ENCODE data around the gene PNPLA6. TPM values are rescaled to one million over a fixed set of nuclear protein-coding genes. Genes with fewer than 3 reads are reported as not detected.

PNPLA6 gene
- total and polyA plus RNA-seq, 4 experiments from 2014 or later: 4.7 to 169 (median 90.8) TPM

- Mint-ChIP-seq H3K9me3 (peaks cover 0 to 2% (median 0%) of the 10 kb centered on the region in 8 donors), H3K36me3 (no peaks in the 10 kb centered on the region), H3K4me3 (no peak overlapping the region), H3K4me1 (peaks cover 0 to 4% (median under 1%) of the 10 kb centered on the region in 4 donors), H3K27me3 (peaks cover 0 to 3% of the 10 kb centered on the region in 2 donors), H3K27ac (no peak overlapping the region)
- Histone ChIP-seq H3K27ac (ENCODE audit: low read depth, low read length) (no peak overlapping the region), H3K27me3 (ENCODE audit: insufficient read depth, low read length) (no peaks in the 10 kb centered on the region), H3K9me3 (ENCODE audit: control insufficient read depth in 1 of 2, low read length in 2 of 2) (no peaks in the 10 kb centered on the region), H3K4me1 (ENCODE audit: insufficient read depth, low read length) (no peaks in the 10 kb centered on the region), H3K36me3 (ENCODE audit: insufficient read depth, low read length) (no peaks in the 10 kb centered on the region), H3K4me3 (ENCODE audit: low read length in 2 of 2) (no peak overlapping the region)
- DNase-seq: no peak
- intact Hi-C loops (cut with micrococcal nuclease): no loop called here
- ChIA-PET POLR2A (ENCODE audit: partially characterized antibody) (no interaction called here), CTCF (ENCODE audit: partially characterized antibody) (no interaction called here)
Measured at GRCh38 chr19:7607874-7608560, 72.5 kb downstream of the PNPLA6 start.

DNA sequence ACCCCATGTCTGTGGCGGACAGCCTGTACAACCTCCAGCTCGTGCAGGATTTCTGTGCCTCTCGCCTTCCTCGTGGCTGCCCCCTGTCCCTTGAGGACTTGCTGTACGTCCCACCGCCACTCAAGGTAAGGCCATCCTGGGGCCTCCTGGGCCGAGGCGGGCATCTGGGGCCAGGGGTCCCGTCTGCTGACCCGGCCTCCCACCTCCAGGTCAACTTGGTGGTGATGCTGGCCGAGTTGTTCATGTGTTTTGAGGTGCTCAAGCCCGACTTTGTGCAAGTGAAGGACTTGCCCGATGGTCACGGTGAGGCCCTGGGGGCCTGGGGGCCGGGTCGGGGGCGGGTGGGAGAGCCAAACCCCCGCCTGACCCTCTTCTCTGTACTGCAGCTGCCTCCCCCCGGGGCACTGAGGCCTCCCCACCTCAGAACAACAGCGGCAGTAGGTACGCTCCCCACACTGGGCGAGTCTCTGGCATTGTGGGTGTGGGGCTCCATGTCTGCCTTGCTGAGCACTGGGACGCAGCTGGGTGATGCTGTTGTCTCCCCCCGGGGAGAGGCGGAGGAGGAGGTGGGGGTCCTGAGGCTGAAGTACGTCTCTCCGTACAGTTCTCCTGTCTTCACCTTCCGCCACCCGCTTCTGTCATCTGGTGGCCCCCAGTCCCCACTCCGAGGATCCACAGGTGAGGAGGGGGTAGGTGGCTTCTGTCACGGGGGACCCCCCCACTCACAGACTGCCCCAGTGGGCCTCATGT, 75.1 kb downstream of the PNPLA6 start:
- H3K9me3 ChIP-seq (ENCODE audit: control insufficient read depth in 1 of 2, low read length in 2 of 2): no peaks in the 10 kb centered on the region
- no peak overlapping the region for H3K4me3 ChIP-seq (ENCODE audit: low read length in 2 of 2)
- H3K4me1 Mint-ChIP-seq: peaks cover 0 to 2% (median 0%) of the 10 kb centered on the region in 4 donors
- CTCF ChIA-PET (ENCODE audit: partially characterized antibody): no interaction called here
- H3K27ac ChIP-seq (ENCODE audit: low read depth, low read length): no peak overlapping the region
- no peaks in the 10 kb centered on the region for H3K27me3 ChIP-seq (ENCODE audit: insufficient read depth, low read length)
- H3K27ac Mint-ChIP-seq: no peak overlapping the region
- intact Hi-C loops (cut with micrococcal nuclease): no loop called here
- no peak overlapping the region for H3K4me3 Mint-ChIP-seq
- no peaks in the 10 kb centered on the region for H3K9me3 Mint-ChIP-seq
- no peaks in the 10 kb centered on the region for H3K36me3 Mint-ChIP-seq
- H3K27me3 Mint-ChIP-seq: no peaks in the 10 kb centered on the region
- no peaks in the 10 kb centered on the region for H3K36me3 ChIP-seq (ENCODE audit: insufficient read depth, low read length)
- peak in 1 of 5 donors; percentile 29 for DNase-seq
- no peaks in the 10 kb centered on the region for H3K4me1 ChIP-seq (ENCODE audit: insufficient read depth, low read length)
- POLR2A ChIA-PET (ENCODE audit: partially characterized antibody): no interaction called here

Other genes starting within 250 kb of the PNPLA6 start
- gene INSR, start 241.3 kb upstream of the PNPLA6 start, total RNA-seq: 1 to 10 TPM; 1.2 to 2.2 TPM
- under 1 TPM; 0.06 to 0.13 TPM for gene INSR, start 241.3 kb upstream of the PNPLA6 start, polyA plus RNA-seq
- 10 to 100 TPM; 82.3 to 83.8 TPM for gene ARHGEF18, start 186.8 kb upstream of the PNPLA6 start, total RNA-seq
- gene ARHGEF18, start 186.8 kb upstream of the PNPLA6 start, polyA plus RNA-seq: 10 to 100 TPM in 1 of 2 donors, 1 to 10 TPM in 1; 2.2 to 11.1 TPM
- gene PEX11G, start 46.7 kb upstream of the PNPLA6 start, total RNA-seq: under 1 TPM; 0.64 to 0.73 TPM
- 1 to 10 TPM in 1 of 2 donors, under 1 TPM in 1; 0.64 to 1.7 TPM for gene PEX11G, start 46.7 kb upstream of the PNPLA6 start, polyA plus RNA-seq
- gene ZNF358, start 19.6 kb upstream of the PNPLA6 start, total RNA-seq: 1 to 10 TPM; 8.4 to 8.7 TPM
- 1 to 10 TPM in 1 of 2 donors, not detected in 1; 1.6 TPM for gene ZNF358, start 19.6 kb upstream of the PNPLA6 start, polyA plus RNA-seq
- 10 to 100 TPM; 14.1 to 14.9 TPM for gene MCOLN1, start 13.1 kb upstream of the PNPLA6 start, total RNA-seq
- 1 to 10 TPM; 8.0 to 9.1 TPM for gene MCOLN1, start 13.1 kb upstream of the PNPLA6 start, polyA plus RNA-seq
- gene CAMSAP3, start 60.1 kb downstream of the PNPLA6 start, total RNA-seq: under 1 TPM; 0.15 to 0.19 TPM
- under 1 TPM in 1 of 2 donors, not detected in 1; 0.07 TPM for gene CAMSAP3, start 60.1 kb downstream of the PNPLA6 start, polyA plus RNA-seq
- gene XAB2, start 93.8 kb downstream of the PNPLA6 start, total RNA-seq: 10 to 100 TPM; 75.6 to 77.2 TPM
- 1 to 10 TPM; 5.4 to 9.6 TPM for gene XAB2, start 93.8 kb downstream of the PNPLA6 start, polyA plus RNA-seq
- 100 to 1,000 TPM; 120 to 144 TPM for gene PET100, start 94.1 kb downstream of the PNPLA6 start, total RNA-seq
- gene PET100, start 94.1 kb downstream of the PNPLA6 start, polyA plus RNA-seq: 100 to 1,000 TPM; 127 to 279 TPM
- 1 to 10 TPM; 5.7 to 6.4 TPM for gene PCP2, start 98.0 kb downstream of the PNPLA6 start, total RNA-seq
- 1 to 10 TPM in 1 of 2 donors, under 1 TPM in 1; 0.96 to 1.2 TPM for gene PCP2, start 98.0 kb downstream of the PNPLA6 start, polyA plus RNA-seq
- 100 to 1,000 TPM; 219 to 220 TPM for gene STXBP2, start 101.4 kb downstream of the PNPLA6 start, total RNA-seq
- 10 to 100 TPM; 73.1 to 88.8 TPM for gene STXBP2, start 101.4 kb downstream of the PNPLA6 start, polyA plus RNA-seq
- gene RETN, start 133.3 kb downstream of the PNPLA6 start, total RNA-seq: not detected
- gene RETN, start 133.3 kb downstream of the PNPLA6 start, polyA plus RNA-seq: under 1 TPM; 0.48 to 0.94 TPM
- gene MCEMP1, start 141.4 kb downstream of the PNPLA6 start, total RNA-seq: not detected
- not detected for gene MCEMP1, start 141.4 kb downstream of the PNPLA6 start, polyA plus RNA-seq
- 10 to 100 TPM; 60.7 to 62.1 TPM for gene TRAPPC5, start 145.1 kb downstream of the PNPLA6 start, total RNA-seq
- 100 to 1,000 TPM; 144 to 153 TPM for gene TRAPPC5, start 145.1 kb downstream of the PNPLA6 start, polyA plus RNA-seq
- gene FCER2, start 166.4 kb downstream of the PNPLA6 start, total RNA-seq: not detected
- gene FCER2, start 166.4 kb downstream of the PNPLA6 start, polyA plus RNA-seq: under 1 TPM in 1 of 2 donors, not detected in 1; 0.93 TPM
- not detected for gene CLEC4G, start 196.4 kb downstream of the PNPLA6 start, total RNA-seq
- gene CLEC4G, start 196.4 kb downstream of the PNPLA6 start, polyA plus RNA-seq: not detected
- under 1 TPM; 0.17 to 0.28 TPM for gene CD209, start 211.8 kb downstream of the PNPLA6 start, total RNA-seq
- not detected for gene CD209, start 211.8 kb downstream of the PNPLA6 start, polyA plus RNA-seq
- not detected for gene CLEC4M, start 227.5 kb downstream of the PNPLA6 start, total RNA-seq
- not detected for gene CLEC4M, start 227.5 kb downstream of the PNPLA6 start, polyA plus RNA-seq

Data from CD4-positive, alpha-beta memory T cell (primary cell).